Karpas-422 (cell line): ENCODE results near the gene CTXN2. TPM values are rescaled to one million over a fixed set of nuclear protein-coding genes. Genes with fewer than 3 reads are reported as not detected.

Source experiments
- DNase-seq: peaks from one replicate; pipeline ENCODE4 v3.0.0-alpha.2; 2015
- H2AFZ ChIP-seq: fragments of 200-600 bp; sonication (generic); 2 replicates; pipeline ENCODE4 v1.6.1; 2014; ENCODE audit warnings: antibody characterized with exemption, low read length, mixed read lengths
- H3K27ac ChIP-seq: fragments of 200-600 bp; sonication (generic); 2 replicates; pipeline ENCODE4 v1.5.1; 2014; ENCODE audit warnings: mild to moderate bottlenecking, low read length, moderate library complexity
- H3K27me3 ChIP-seq: fragments of 200-600 bp; sonication (generic); 2 replicates; pipeline ENCODE4 v1.6.1; 2014; ENCODE audit warnings: low read length, mixed read lengths
- H3K36me3 ChIP-seq: fragments of 200-600 bp; sonication (generic); 2 replicates; pipeline ENCODE4 v1.6.1; 2014; ENCODE audit warnings: low read length, mixed read lengths; ENCODE audit not compliant: insufficient read depth
- H3K4me1 ChIP-seq: fragments of 200-600 bp; sonication (generic); 2 replicates; pipeline ENCODE4 v1.6.1; 2014; ENCODE audit warnings: mild to moderate bottlenecking, low read length, mixed read lengths
- H3K4me2 ChIP-seq: fragments of 200-600 bp; sonication (generic); 2 replicates; pipeline ENCODE4 v1.6.1; 2014; ENCODE audit warnings: low read length, low read depth, mild to moderate bottlenecking; ENCODE audit not compliant: poor library complexity, severe bottlenecking
- H3K4me3 ChIP-seq: fragments of 200-600 bp; sonication (generic); 2 replicates; pipeline ENCODE4 v1.5.1; 2014; ENCODE audit warnings: mild to moderate bottlenecking, antibody characterized with exemption, low read length, mixed read lengths
- H3K79me2 ChIP-seq: fragments of 200-600 bp; sonication (generic); 2 replicates; pipeline ENCODE4 v1.6.1; 2014; ENCODE audit warnings: mild to moderate bottlenecking, low read length, mixed read lengths
- H3K9ac ChIP-seq: fragments of 200-600 bp; sonication (generic); 2 replicates; pipeline ENCODE4 v1.6.0; 2014; ENCODE audit warnings: low read length
- H3K9me2 ChIP-seq: fragments of 200-600 bp; sonication (generic), shearing (Covaris generic); replicated peaks from 2 replicates; pipeline ENCODE4 v1.6.0; 2014; ENCODE audit warnings: mild to moderate bottlenecking, low read length, moderate library complexity; ENCODE audit not compliant: insufficient read depth
- H3K9me3 ChIP-seq: fragments of 300-700, 200-600 bp; sonication (generic); 2 replicates; pipeline ENCODE4 v1.6.1; 2014; ENCODE audit warnings: low read length, mixed read lengths
- H4K20me1 ChIP-seq: fragments of 200-600 bp; sonication (generic); 2 replicates; pipeline ENCODE4 v1.6.1; 2014; ENCODE audit warnings: mild to moderate bottlenecking, antibody characterized with exemption, low read length, low read depth; ENCODE audit not compliant: insufficient read depth
- total RNA-seq: library from RNA; depleted of rRNA; stranded (reverse); fragments of >200 nt; shearing (Covaris generic); gene quantifications from 2 replicates; pipeline ENCODE4 v1.2.3, GENCODE V29; 2014; ENCODE audit warnings: low replicate concordance

CTXN2 gene
- total RNA-seq, 1 experiment from 2014 or later: not detected

DNA sequence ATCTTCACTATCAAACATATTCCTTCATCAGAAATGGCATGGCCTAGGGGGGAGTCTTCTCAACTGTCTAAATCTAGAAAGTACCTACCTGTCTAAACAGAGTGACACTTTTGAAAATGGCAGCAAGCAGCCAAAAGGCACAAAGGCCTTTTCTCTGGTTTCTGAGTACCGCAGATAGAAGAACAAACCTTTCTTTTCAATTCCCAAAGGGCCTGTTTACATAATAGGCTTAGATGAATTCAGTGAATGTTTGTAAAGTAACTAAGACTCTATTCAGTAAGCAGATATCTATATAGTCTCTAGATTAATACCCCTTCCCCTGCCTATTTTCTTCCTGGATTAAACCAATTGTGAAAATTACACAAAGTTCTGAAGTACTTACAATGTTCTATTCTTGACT lies 20.5 kb upstream of the CTXN2 start:
- no peaks in the 10 kb centered on the region for H3K27me3 ChIP-seq
- H4K20me1 ChIP-seq: no peaks in the 10 kb centered on the region
- H3K9me3 ChIP-seq: no peaks in the 10 kb centered on the region
- DNase-seq: peak; percentile 38
- no peak overlapping the region for H2AFZ ChIP-seq
- H3K9me2 ChIP-seq: no peaks in the 10 kb centered on the region
- no peak overlapping the region for H3K4me2 ChIP-seq
- peaks cover 95% of the 10 kb centered on the region for H3K79me2 ChIP-seq
- H3K36me3 ChIP-seq: peaks cover 22% of the 10 kb centered on the region; the same call in 1 of the 2 replicates
- H3K4me1 ChIP-seq: peaks cover 27% of the 10 kb centered on the region
- no peak overlapping the region for H3K27ac ChIP-seq
- no peak overlapping the region for H3K4me3 ChIP-seq
- H3K9ac ChIP-seq: no peak overlapping the region

DNA sequence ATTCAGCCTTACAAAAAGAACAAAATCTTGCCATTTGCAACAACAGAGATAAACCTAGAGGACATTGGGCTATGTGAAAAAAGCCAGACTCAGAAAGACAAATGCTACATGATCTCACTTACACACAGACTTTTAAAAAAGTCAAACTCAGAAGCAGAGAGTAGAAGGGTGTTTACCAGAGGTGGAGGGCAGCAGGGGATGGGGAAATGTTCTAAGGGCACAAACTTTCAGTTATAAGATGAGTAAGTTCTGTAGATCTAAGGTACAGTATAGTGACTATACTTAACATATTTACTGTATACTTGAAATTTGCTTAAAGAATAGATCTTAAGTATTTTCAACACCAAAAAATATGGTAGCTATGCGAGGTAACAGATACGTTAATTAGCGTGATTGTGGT lies 16.3 kb upstream of the CTXN2 start:
- Histone ChIP-seq H3K9me2 (no peaks in the 10 kb centered on the region), H3K79me2 (peaks cover 74% of the 10 kb centered on the region), H4K20me1 (no peaks in the 10 kb centered on the region), H3K9ac (no peak overlapping the region), H2AFZ (no peak overlapping the region), H3K9me3 (no peaks in the 10 kb centered on the region), H3K4me3 (no peak overlapping the region), H3K27me3 (no peaks in the 10 kb centered on the region), H3K27ac (no peak overlapping the region), H3K36me3 (no peaks in the 10 kb centered on the region), H3K4me1 (peaks cover 46% of the 10 kb centered on the region), H3K4me2 (peak overlapping the region; percentile 87)
- DNase-seq: no peak

- DNase-seq: peak; percentile 39
- Histone ChIP-seq H3K79me2 (peaks cover 64% of the 10 kb centered on the region), H3K4me1 (peaks cover 46% of the 10 kb centered on the region), H3K9ac (peak overlapping the region; percentile 72), H3K9me2 (no peaks in the 10 kb centered on the region), H3K27ac (no peak overlapping the region; the same call in 1 of the 2 replicates), H3K4me3 (peak overlapping the region; percentile 81), H3K4me2 (peak overlapping the region; percentile 87), H4K20me1 (no peaks in the 10 kb centered on the region), H3K9me3 (no peaks in the 10 kb centered on the region), H2AFZ (no peak overlapping the region), H3K36me3 (no peaks in the 10 kb centered on the region), H3K27me3 (no peaks in the 10 kb centered on the region)
Observed at GRCh38 chr15:48176112-48176511, 15.4 kb upstream of the CTXN2 start.

DNA sequence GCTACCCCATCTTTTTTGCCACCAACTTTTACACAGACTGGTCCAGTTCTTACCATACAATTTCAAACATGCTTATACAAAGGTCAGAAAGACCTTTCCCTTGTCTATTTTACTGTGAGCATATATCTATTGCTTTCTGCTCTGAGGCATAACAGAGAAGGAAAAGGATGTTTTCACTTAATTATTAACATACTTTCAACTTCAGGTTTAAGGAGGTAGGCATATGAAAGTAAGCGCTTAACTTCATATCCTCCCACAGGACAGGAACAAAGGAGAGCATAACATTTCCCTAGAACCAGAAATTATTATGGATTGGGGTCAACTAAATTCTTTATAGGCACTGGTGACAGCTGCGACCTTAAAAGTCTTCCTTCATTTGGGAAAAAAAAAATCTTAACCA lies 14.5 kb upstream of the CTXN2 start:
- H3K36me3 ChIP-seq: no peaks in the 10 kb centered on the region
- H2AFZ ChIP-seq: no peak overlapping the region
- no peaks in the 10 kb centered on the region for H4K20me1 ChIP-seq
- peaks cover 44% of the 10 kb centered on the region for H3K4me1 ChIP-seq
- H3K27ac ChIP-seq: peak overlapping the region; percentile 5; the same call in 1 of the 2 replicates
- no peaks in the 10 kb centered on the region for H3K9me2 ChIP-seq
- H3K4me2 ChIP-seq: peak overlapping the region; percentile 87
- no peaks in the 10 kb centered on the region for H3K9me3 ChIP-seq
- peak overlapping the region; percentile 81 for H3K4me3 ChIP-seq
- H3K9ac ChIP-seq: peak overlapping the region; percentile 72
- no peak for DNase-seq
- H3K79me2 ChIP-seq: peaks cover 57% of the 10 kb centered on the region
- no peaks in the 10 kb centered on the region for H3K27me3 ChIP-seq

DNA sequence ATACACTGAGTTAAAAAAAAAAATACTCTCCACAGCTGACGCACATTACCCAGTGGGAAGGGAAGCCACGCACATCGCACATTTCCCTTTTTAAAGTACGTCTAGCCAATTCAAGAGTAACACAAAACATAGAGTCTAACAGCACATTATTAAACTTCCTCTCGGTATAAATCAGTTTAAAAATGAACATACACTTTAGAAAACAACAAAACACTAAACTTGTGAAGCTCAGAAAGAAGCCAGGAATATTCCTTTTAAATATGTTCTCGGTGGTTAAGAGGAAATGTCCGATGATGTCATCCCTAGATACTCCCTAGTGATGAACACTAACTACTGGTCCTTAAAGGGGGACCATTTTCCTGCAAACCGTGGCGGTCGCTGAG lies 14.1 kb upstream of the CTXN2 start:
- Histone ChIP-seq H4K20me1 (no peaks in the 10 kb centered on the region), H3K27ac (peak overlapping the region; percentile 5; the same call in 1 of the 2 replicates), H3K36me3 (no peaks in the 10 kb centered on the region), H3K4me3 (peak overlapping the region; percentile 81), H3K4me2 (peak overlapping the region; percentile 87), H3K27me3 (no peaks in the 10 kb centered on the region), H3K4me1 (peaks cover 44% of the 10 kb centered on the region), H3K79me2 (peaks cover 53% of the 10 kb centered on the region), H3K9me3 (no peaks in the 10 kb centered on the region), H3K9me2 (no peaks in the 10 kb centered on the region), H3K9ac (peak overlapping the region; percentile 72), H2AFZ (peak overlapping the region; percentile 98; the same call in 1 of the 2 replicates)
- peak; percentile 79 for DNase-seq

DNA sequence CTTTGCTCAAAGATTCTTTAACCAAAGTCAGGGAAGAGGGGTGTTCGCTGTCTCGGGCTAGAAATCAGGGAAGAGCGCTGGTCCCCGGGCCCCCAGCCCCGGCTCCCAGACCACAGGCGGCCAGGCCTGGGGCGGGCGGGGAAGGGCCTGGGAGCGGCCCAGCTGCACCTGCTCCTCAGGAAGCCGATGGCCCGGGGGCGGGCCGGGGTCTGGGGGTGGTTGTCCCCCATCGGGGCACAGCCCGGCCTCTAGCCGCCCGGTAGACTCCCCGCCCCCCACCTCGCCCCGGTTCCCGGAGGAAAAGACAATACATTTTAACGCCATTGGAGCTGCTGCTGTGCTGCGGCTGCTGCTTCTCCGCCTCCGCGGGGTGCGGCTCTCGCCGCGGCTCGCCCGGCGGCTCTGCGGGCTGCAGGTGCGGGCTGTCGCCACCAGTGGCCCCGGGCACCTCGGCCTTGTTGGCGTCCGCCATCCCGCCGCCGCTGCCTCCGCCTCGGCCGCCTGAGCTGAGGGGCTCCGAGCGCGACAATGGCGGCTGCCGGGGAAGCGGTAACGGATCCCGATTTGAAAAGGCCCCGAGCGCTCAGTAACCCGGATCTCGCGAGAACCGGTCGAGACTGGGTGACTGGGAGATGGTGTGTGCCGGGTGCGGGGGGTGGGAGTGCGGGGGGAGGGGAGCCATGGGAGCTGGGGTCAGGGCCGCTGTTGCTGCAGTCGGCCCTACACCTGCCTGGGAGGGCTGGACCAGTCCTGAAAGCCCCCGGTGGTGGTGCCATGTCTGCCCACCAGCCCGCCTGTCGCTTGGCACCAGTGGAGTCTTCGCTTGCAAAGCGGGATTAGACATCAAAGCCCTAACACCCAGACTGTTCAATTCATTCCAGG lies 13.5 kb upstream of the CTXN2 start, which contains the start of gene MYEF2:
Gene MYEF2, minus strand, starts transcription at position 530 of the 882 bp plus-strand sequence. Its CDS starts 58 bp downstream, at position 472.
- no peaks in the 10 kb centered on the region for H3K27me3 ChIP-seq
- no peaks in the 10 kb centered on the region for H3K36me3 ChIP-seq
- H4K20me1 ChIP-seq: no peaks in the 10 kb centered on the region
- peak within 1 kb of the TSS; percentile 5; the same call in 1 of the 2 replicates for H3K27ac ChIP-seq
- peak within 1 kb of the TSS; percentile 98 for H2AFZ ChIP-seq
- H3K4me1 ChIP-seq: peaks cover 38% of the 10 kb centered on the region
- peak within 1 kb of the TSS; percentile 81 for H3K4me3 ChIP-seq
- no peaks in the 10 kb centered on the region for H3K9me3 ChIP-seq
- peaks cover 46% of the 10 kb centered on the region for H3K79me2 ChIP-seq
- DNase-seq: peak; percentile 91
- no peaks in the 10 kb centered on the region for H3K9me2 ChIP-seq
- H3K4me2 ChIP-seq: peak within 1 kb of the TSS; percentile 87
- peak within 1 kb of the TSS; percentile 72 for H3K9ac ChIP-seq

- peak overlapping the region; percentile 98 for H2AFZ ChIP-seq
- no peak overlapping the region for H3K27ac ChIP-seq
- peaks cover 32% of the 10 kb centered on the region for H3K4me1 ChIP-seq
- peak overlapping the region; percentile 87 for H3K4me2 ChIP-seq
- DNase-seq: no peak
- H3K9ac ChIP-seq: peak overlapping the region; percentile 72
- no peaks in the 10 kb centered on the region for H3K9me3 ChIP-seq
- peaks cover 40% of the 10 kb centered on the region for H3K79me2 ChIP-seq
- H3K36me3 ChIP-seq: no peaks in the 10 kb centered on the region
- H3K4me3 ChIP-seq: peak overlapping the region; percentile 81
- no peaks in the 10 kb centered on the region for H4K20me1 ChIP-seq
- H3K27me3 ChIP-seq: no peaks in the 10 kb centered on the region
- H3K9me2 ChIP-seq: no peaks in the 10 kb centered on the region
Observed at GRCh38 chr15:48178648-48178931, 12.9 kb upstream of the CTXN2 start.

DNA sequence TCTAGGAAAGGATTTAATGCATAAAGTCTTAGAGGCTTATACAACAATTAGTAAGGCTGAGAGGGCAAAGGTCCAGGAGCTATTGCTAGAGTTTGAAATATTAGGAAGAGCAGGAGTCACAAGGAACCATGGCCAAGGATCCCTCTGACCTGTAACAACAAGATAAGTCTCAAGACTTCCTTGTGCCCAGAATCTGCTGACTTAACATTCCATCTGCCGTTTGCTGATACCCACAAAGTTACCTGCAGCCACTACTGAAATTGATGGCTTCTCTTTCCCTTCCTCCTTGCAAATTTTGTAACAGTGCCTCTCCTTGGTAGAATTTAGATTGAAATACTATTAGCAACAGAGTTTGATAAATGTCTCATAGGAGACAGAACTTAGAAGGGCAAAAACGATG lies 8.7 kb upstream of the CTXN2 start:
- Histone ChIP-seq H3K9me2 (no peaks in the 10 kb centered on the region), H3K79me2 (no peaks in the 10 kb centered on the region), H3K4me2 (no peak overlapping the region), H3K27ac (no peak overlapping the region), H3K4me3 (no peak overlapping the region), H3K9me3 (no peaks in the 10 kb centered on the region), H4K20me1 (no peaks in the 10 kb centered on the region), H3K4me1 (peaks cover 7% of the 10 kb centered on the region), H3K9ac (no peak overlapping the region), H3K27me3 (no peaks in the 10 kb centered on the region), H3K36me3 (no peaks in the 10 kb centered on the region), H2AFZ (no peak overlapping the region)
- no peak for DNase-seq
